Mesothelial cell of epicardium (in vitro differentiated cells): ENCODE measurements around the gene MGAT2. TPM values are rescaled to one million over a fixed set of nuclear protein-coding genes. Genes with fewer than 3 reads are reported as not detected.

ENCODE experiments used
- DNase-seq, 2 experiments: peaks; one replicate each; pipeline ENCODE4 v3.0.0; 2021; ENCODE audit warnings: low spot score in 2 of 2; ENCODE audit not compliant: unreplicated experiment in 2 of 2
- H3K27ac Mint-ChIP-seq: 2 replicates; pipeline ENCODE4 v1.8.0; 2021; ENCODE audit warnings: mixed read lengths
- H3K27me3 Mint-ChIP-seq: 2 replicates; pipeline ENCODE4 v1.8.0; 2021; ENCODE audit warnings: low read depth, mixed read lengths
- H3K36me3 Mint-ChIP-seq: 2 replicates; pipeline ENCODE4 v1.8.0; 2021; ENCODE audit warnings: mixed read lengths
- H3K4me1 Mint-ChIP-seq: 2 replicates; pipeline ENCODE4 v1.8.0; 2021; ENCODE audit warnings: mixed read lengths
- H3K4me3 Mint-ChIP-seq: 2 replicates; pipeline ENCODE4 v1.8.0; 2021; ENCODE audit warnings: mild to moderate bottlenecking, moderate library complexity, mixed read lengths
- H3K9me3 Mint-ChIP-seq: 2 replicates; pipeline ENCODE4 v1.8.0; 2021; ENCODE audit warnings: mixed read lengths
- CTCF ChIP-seq: fragments of 200-600 bp; sonication (generic); IDR thresholded peaks from one replicate; pipeline ENCODE4 v1.5.0; 2021; ENCODE audit warnings: antibody characterized with exemption; ENCODE audit not compliant: unreplicated experiment
- total RNA-seq: library from RNA; stranded (reverse); gene quantifications from 3 replicates; pipeline ENCODE4 v1.2.1, GENCODE V29; 2021

The MGAT2 gene
- total RNA-seq, 1 donor from 2014 or later: 18.7 TPM

DNA sequence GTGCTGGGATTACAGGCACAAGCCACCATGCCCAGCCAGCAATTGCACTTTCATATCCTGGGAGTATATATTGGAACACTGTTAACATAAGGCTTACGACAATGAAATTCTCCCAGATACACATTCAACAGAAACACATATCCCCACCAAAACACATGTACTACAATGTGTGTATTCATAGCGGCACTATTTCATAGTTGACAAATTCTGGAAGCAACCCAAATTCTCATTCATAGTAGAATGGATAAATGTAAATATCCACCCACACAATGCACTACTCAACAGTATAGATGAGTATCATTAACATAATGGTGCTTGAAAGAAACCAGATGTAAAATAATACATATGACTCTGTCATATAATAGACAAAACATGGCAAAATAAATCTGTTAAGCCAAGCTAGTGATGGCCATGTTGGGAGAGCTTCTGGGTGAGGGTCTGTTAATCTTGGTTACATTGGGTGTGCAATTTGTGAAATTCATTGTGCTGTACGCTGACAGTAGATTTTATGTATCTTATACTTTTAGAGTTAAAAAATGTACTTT, 17.0 kb downstream of the MGAT2 start:
- peaks cover 8% of the 10 kb centered on the region for H3K36me3 Mint-ChIP-seq
- H3K9me3 Mint-ChIP-seq: no peaks in the 10 kb centered on the region
- H3K27ac Mint-ChIP-seq: peak overlapping the region; percentile 13
- peaks cover 23% of the 10 kb centered on the region for H3K4me1 Mint-ChIP-seq
- H3K4me3 Mint-ChIP-seq: no peak overlapping the region
- no peak for TF ChIP-seq CTCF
- no peaks in the 10 kb centered on the region for H3K27me3 Mint-ChIP-seq
- no peak for DNase-seq

- no peak for DNase-seq
- no peaks in the 10 kb centered on the region for H3K9me3 Mint-ChIP-seq
- H3K4me3 Mint-ChIP-seq: no peak overlapping the region
These were observed 20.2 kb downstream of the MGAT2 start for GRCh38 chr14:49640540-49641417.

DNA sequence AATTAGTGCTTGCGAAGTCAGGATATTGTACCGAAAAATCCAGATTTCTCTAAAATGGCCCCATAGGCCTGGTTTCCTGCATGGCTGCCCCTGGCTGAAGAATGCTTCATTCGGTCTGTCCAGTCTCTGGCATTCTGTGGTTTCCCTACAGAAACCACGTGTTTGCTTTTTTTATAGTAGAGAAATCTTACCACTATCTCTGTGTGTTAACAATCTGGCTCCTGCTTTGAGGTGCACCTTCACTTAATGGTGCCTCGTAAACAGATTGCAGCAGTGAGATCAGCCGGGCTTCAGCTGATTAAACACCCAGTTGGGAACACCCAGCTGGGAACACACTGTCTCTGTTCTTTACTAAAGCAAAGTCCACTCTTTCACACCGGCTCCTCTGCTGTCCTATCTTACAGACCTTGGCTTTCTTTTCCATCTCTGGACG, 21.1 kb downstream of the MGAT2 start:
- Mint-ChIP-seq H3K4me1 (peaks cover 13% of the 10 kb centered on the region), H3K36me3 (peaks cover 11% of the 10 kb centered on the region), H3K4me3 (no peak overlapping the region), H3K27ac (peak overlapping the region; percentile 2), H3K9me3 (no peaks in the 10 kb centered on the region), H3K27me3 (no peaks in the 10 kb centered on the region)
- no peak for TF ChIP-seq CTCF
- no peak for DNase-seq

More at GRCh38 chr14:49640540-49641417, 20.2 kb downstream of the MGAT2 start:
- peaks cover 17% of the 10 kb centered on the region for H3K4me1 Mint-ChIP-seq
- H3K36me3 Mint-ChIP-seq: peaks cover 11% of the 10 kb centered on the region
- no peak for TF ChIP-seq CTCF
- no peak overlapping the region for H3K27ac Mint-ChIP-seq
- H3K27me3 Mint-ChIP-seq: no peaks in the 10 kb centered on the region

GRCh38 chr14:49642163-49642562, 21.6 kb downstream of the MGAT2 start:
- no peak for DNase-seq
- TF ChIP-seq CTCF: no peak
- H3K27me3 Mint-ChIP-seq: no peaks in the 10 kb centered on the region
- peaks cover 15% of the 10 kb centered on the region for H3K36me3 Mint-ChIP-seq
- peak overlapping the region; percentile 2 for H3K27ac Mint-ChIP-seq
- H3K4me3 Mint-ChIP-seq: no peak overlapping the region
- H3K9me3 Mint-ChIP-seq: no peaks in the 10 kb centered on the region
- peaks cover 10% of the 10 kb centered on the region for H3K4me1 Mint-ChIP-seq

- Mint-ChIP-seq H3K36me3 (peaks cover 3% of the 10 kb centered on the region), H3K27me3 (no peaks in the 10 kb centered on the region), H3K4me3 (no peak overlapping the region), H3K27ac (no peak overlapping the region), H3K4me1 (no peaks in the 10 kb centered on the region), H3K9me3 (no peaks in the 10 kb centered on the region)
- DNase-seq: no peak
- no peak for TF ChIP-seq CTCF
These were observed 32.9 kb downstream of the MGAT2 start for GRCh38 chr14:49653508-49653907.
